Left renal pelvis (tissue), 4 donors: Measurements from ENCODE around the gene DENND11. TPM values are rescaled to one million over a fixed set of nuclear protein-coding genes. Genes with fewer than 3 reads are reported as not detected.
A peak's percentile ranks its signal among the peaks of the same experiment; 100 is the strongest.

Source experiments
- DNase-seq, 4 donors: peaks; one replicate each; pipeline ENCODE4 v3.0.0-alpha.2; 2013; ENCODE audit warnings: low read depth in 4 of 4, low spot score in 3 of 4
- polyA plus RNA-seq, 4 donors: library from polyadenylated mRNA; unstranded; fragments of 120-200 nt; gene quantifications; one replicate each; pipeline ENCODE4 v1.2.1, GENCODE V29; 2013; ENCODE audit not compliant: insufficient read length in 4 of 4

Gene DENND11
- polyA plus RNA-seq, 4 donors: 11.4 to 30.4 (median 28.1) TPM

DNA sequence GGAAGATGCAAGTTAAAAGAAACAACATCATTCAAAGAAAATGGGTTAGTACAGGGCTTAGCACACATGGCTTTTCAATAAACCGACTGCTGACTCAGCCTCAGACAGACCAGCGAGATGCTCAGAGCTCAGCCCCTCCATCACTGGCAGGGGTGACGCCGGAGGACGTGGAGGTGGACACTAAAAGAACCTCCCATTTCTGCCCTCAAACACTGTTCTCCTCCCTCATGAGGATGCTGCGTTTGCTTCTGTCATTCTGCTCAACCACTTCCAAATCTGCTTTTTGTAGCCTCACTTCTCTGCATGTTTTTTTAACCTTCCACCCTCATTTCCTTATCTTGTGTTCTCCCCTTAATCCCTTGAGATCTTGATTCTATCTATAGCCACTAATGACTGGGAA is 15.3 kb downstream of the DENND11 start:
- no peak for DNase-seq

DNA sequence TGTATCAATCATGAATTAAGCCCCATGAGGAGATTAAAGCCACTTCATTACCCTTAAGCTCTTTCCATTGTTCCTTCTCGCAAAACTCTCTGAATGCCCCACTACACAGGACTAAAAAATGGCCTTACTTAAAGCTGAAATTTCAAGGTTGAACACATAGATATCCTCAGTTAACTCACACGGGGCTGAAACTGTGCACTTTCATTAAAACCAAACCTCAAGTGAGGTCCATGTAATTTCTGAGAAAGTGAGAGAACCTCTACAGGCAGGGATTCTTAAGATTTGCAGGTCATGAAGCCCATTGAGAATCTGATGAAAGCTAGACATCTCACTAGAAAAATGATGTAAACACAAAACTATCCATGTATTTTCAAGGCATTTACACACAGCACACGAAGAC is 15.9 kb downstream of the DENND11 start:
- no peak for DNase-seq

DNA sequence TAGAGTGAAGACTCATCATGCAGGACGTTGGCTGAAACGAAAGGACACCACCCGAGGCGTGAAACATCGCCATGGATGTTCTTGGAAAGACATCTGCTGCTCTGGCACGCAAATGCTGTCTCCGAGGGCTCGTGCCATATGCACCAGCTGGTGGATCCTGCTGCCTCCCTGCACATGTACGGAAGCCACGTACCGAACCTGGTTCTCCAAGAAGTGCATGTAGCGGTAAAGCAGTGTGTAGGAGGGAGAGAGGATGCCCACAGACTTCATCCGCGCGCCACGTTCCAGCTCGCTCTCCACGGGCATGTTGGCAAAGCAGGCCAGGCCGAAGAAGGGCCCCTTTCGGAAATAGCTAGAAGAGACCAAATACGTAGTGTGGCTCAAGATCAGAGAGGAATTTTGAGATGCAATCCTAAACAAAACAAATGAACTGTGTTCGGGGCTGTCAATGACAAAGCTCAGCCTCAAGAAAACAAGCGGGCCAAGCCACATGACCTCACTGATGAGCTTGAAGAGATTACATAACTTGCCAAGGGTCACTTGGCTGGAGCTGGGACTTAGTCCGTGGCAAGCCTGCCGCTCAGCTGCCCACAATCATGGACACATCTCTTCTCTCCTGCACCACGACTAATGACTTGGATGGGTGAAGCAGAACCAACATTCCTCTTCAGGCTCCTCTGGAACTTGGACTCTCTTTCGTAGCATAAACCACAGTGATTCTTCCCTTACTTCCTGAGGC is 16.5 kb downstream of the DENND11 start:
- no peak for DNase-seq

DNA sequence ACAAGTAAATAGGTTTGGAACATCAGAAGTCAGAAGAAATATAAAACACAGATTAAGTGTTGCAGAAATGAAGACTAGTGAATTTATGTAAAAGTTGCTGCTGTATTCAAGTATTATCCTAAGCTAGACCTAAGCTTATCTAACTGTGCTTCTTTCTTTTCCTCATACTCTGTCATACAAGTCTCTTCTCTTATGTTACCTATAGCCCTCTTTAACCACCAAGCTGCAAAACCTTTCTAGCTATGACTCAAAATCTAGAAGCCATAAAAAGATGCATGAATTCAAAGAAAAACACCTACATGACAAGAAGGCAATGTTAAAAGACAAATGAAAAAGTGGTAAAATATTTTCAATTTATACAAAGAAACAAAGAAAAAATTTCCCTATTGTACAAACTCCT is 23.0 kb downstream of the DENND11 start:
- no peak for DNase-seq

DNA sequence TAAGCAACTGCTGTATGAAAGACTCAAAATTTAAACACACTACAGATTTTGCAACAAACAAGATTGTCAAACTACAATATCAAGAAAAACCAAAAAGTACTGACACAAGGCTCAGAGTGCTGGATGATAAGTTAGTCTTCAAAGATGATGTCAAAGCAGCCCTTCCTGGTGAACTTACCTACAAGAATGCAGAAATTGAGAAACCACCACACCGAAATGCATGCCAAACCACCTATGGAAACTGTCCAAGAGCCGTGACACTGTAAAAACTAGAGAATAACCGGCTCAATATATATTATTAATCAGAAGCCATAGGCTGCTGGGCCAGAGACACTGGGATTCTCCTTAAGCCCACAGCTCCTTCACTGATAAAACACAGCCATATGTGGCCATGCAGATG is 25.3 kb downstream of the DENND11 start:
- DNase-seq: no peak

DNA sequence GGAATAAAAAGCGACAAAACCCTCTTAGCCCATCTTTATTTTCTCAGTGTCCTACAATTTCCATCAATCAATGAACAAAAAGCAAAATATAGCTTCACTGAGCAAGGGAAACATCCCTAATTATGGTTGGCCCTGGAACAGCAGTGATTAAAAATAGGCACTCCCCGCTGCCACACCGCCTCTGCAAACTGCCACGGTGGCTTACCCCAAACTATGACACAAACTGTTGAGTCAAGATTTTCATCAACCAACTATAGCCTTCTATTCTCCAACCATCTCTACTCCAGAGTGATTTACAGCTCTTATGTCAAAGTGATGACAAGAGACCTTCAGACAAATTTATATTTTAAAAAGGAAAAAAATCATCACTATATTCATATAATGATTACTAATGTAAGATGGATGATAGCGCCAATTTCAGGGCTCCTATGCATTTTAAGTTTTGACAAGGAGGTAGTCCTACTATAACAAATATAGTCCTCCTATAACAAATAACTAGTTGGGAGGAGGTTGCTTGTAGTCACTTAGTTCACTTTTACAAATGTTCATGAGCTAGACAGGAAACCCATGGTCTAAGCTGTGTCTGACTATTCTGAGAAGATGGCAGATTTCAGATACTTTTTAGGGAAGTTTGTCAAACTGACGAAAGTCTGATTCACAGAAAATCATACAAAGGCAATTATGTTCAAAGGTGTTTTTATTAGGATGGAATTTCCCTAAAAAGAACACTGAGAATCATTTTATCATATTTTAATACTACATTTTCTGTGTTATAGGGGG is 26.3 kb downstream of the DENND11 start:
- DNase-seq: no peak

DNA sequence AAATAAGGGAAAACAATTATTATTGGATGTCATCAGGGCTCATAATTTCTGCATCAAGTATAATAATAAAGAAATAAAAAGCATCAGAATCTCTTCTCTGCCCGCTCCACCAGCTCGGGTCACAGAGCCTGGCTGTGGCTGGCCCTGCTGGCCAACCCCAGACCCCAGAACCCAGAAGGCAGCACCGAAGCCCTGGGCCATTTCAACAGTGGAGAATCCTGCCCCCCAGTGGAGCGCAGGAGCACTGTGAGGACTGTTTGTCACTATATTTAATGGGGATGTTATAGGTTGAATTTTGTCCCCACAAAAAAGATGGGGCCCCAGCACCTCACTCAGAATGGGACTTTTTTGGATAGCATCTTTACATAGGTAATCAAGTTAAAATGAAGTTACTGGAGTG is 27.3 kb downstream of the DENND11 start:
- DNase-seq: no peak

DNA sequence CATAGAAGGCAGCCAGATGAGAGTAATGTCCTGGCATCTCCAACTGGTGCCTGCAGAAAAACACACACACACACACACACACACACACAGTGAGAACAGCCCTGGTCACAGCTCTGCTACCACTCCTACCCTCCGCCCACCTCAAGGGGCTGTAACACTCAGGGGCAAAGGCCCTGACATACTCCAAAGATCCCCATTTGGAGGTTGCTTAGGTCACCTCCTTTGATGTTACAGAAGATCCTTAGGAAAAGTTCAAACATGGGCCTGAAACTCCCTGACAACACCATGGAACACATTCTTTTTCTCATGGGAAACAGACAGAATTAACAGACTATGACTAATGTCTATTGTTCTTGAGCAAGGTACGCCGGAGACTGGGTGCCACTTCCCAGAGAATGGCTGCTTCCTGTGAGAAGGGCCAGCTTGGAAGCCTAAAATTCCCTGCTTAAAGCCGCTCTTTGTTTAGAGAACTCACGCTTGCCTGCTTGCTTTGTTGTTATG is 27.7 kb downstream of the DENND11 start:
- no peak for DNase-seq

DNA sequence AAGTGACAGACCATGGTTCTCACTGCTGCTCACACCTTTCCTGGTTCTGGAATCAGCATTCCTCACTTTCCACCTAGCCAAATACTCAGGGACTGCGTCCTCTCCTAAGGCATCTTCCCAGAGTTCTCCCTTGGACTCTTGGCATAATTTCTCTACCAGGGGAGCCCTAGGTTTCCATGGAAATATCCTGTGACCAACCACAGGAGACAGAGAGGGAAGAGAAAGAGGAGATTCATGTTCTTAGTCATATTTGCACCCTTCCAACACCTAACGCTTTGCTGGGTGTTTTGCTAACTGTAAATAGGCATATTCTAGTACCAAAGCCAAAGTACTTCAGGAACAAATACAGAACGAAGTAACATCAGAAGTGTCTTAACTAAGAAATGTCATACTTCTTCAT is 28.6 kb downstream of the DENND11 start:
- no peak for DNase-seq

DNA sequence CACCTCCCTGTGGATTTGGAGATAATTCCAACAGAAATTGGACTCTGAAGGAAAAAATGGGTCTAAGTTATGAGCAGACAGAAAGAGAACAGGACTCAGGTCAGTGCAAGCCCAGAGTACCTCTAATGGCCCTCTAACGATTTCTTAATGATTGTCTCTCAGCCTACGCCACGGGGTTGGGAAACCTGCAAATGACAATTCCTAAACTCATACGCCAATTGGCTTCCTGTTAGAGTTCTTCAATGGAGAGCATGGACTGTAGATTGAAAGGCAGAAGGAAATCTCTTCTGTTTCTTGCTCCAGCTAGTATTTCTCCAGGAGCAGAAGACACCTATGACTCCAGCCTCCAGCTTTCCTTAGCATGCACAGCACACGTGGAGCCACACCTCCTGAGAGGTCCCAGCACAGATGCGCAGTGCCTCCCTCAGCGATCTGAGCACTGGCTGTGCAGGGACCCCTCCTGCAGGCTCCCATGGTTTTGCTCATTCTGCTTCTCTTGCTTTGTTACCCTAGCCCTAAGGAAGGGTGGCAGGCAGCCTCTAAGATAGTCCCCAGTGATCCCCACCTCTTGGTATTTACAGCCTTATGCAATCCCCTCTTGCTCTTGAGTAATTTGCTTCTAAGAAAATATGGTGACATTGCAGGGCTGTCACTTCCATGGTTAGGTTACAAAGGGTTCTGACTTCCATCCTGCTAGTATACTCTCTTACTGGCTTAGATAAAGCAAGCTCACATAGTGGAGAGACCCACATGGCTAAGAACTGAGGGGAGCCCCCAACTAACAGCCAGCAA is 30.1 kb downstream of the DENND11 start:
- no peak for DNase-seq

DNA sequence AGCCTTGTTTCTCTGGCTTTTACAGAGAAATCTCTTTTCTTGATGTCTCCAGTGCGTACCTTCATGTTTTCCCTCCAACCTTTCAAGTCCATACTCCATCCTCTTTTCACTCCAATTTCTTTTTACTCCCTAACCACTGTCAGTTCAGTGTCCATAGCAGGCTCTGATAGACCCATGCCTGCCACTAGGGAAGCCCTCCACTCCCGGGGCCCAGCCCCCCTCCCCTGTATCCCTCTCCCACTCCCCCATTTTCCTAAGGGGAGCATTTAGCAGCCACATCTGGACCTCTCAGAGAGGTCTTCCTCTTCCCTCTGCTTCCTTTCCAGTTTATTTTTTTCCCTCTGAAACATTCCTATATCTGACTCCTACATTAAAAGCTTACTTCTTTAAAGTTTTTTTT is 33.1 kb downstream of the DENND11 start:
- DNase-seq: no peak

DNA sequence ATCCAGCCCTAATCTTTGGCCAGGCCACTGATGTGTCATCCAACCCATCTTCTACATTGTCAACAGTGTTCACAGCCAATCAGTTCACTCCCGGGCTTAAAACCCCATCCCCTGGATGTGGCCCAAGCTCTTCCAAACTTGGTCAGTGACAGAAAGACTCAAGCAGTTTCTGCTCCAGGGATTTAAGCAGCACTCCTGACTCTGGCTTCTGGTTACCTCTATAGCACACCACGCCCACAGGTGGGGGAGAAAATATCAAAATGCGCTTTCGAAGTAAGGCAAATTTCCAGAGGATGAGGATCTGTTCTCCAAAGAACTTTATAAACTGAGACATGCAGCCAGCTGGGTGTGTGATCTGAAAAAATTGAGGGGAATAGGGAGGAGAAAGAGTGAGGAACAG is 35.9 kb downstream of the DENND11 start:
- no peak for DNase-seq

DNA sequence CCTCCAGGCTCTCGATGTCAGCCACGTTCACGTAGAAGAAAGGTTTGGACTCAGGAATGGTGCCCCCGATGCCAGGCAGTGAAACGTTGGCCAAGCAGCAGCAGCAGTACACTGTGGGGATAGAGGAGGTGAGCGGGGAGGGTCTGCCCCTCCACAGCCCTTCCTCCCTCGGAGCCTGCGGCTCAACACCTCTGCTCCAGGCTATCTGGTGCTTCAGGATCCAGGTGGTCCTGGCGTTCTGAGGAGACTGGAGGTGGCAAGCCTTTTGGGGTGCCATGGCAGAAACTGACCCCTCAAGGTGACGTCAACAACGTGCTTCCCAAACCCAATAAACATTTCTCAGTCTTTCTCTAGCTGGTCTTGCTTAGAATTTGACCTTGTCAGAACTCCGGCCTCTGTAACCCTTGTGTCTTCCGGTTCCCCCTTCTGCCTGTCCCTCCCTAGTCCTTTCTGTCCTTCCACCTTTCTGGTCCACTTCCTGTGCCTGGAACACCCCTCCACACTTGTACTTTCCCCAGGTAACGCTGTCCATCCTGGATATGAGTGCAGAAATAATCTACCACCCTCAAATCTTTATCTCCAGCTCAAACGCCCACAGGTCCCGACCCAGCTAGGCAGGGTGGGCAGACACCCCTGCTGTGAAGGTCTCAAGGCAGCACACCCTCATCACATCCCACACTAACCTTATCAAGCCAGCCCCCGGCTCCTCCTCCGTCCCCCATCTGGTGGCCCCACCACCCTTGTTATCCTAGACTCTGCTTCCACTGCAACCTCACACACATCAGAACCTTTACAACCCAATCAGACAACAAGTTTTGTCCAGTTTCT is 36.5 kb downstream of the DENND11 start:
- DNase-seq: no peak

DNA sequence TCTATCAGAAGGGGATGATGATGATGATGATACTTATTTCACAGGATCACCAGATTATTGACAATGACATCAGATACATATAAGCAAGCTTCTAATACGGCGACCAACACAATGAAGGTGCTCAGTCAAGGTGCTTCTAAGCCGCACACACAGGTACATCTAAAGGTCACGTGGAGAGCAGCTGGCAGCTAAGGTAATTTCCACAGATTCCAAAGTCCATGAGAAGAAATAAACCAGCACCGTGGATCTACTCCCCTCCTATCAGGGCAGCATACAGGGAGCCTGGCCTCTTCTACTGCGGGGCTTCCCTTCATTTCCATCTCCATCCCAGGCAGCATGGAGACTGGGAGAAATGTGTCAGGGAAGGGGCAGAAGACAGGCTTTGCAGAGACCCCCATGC is 37.5 kb downstream of the DENND11 start:
- no peak for DNase-seq

DNA sequence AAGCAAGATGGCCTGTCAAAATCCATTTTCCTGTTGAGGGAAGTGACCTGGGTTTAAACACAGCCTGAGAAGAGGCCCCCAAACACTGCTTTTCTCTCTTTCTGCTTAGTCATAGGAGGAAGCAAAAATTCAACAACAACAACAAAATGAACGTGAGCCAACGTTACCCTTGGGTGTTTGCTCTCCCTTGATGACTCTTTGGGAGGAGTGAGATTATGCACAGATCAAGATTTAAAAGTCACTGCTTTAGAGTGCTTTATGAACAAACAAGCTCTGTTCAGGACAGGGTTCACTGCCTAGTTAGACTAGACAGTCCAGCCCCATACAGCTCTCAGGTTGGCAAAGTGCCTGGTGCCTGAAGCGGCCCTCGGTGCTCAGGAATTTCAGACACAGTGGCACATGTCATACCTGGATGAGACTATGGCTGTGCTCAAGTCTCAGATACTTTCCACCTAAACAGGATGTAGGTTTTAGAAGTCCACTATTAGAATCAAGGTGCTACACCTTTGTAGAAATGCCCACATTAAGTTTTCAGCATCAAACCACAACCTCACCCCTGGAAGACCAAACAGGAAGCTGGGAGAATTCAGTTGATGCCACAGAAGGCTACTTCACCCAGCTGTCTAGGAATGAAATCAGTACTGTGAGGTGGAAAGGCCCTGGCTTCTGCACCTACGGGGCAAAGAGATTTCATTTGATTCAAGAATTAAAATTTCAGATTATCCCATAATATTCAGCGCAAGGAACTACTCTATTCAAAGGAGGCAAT is 38.7 kb downstream of the DENND11 start:
- DNase-seq: no peak

DNA sequence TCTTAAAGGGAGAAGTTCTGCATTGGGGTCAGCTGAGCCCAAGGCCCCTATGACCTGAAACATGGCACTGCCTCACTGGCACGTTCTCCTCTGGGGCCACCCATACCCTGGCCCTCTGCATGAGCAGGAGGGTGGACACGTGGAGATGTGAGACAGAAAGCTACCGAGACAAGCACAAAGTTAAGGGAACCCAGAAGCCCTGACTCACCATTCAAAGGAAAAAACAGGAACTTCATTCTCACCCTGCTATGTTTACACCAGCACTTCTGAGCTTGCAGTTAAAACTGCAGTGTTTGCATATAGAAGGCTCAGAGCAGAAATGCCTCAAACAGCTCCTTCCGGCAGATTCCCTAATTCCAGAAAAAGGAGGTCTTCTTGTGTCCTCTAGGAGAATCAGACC is 41.7 kb downstream of the DENND11 start:
- no peak for DNase-seq

DNA sequence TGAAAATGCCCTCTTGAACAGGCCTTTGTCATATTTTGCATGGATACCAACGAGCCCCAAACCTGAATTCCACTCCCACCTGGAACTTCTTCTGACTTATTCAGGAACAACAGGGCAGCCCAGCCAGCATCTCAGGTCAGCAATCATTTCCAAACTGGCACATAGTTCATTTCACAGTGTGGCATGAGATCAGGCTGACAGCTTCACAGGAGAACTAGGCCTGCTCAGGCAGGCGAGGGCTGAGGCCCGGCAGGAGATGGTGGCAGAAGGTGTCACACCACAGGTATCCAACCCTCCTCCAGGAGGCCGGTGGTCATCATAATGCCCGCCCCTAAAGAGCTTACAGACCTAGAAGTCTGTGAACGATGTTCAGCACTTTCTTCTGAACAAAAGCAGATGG is 42.5 kb downstream of the DENND11 start:
- DNase-seq: no peak

DNA sequence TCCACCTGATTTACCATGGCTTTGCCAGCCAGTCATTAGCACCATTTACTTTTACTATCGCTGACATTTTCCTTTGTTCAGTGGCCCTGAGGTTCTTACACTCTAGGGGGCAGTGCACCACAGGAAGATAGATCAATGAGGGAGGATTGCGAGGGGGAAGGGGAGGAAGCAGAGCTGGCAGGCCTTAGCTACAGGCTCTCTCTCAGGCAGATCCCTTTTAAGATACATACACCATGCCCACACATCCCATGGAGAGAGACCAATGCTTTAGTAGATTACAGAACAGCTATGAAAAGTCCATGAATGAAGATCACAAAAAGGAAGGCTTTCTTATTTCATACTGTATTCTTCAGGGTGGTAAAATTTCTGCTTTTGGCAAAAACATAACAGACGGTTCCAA is 47.4 kb downstream of the DENND11 start:
- peak in 2 of 4 donors; percentile 26 to 39 for DNase-seq

DNA sequence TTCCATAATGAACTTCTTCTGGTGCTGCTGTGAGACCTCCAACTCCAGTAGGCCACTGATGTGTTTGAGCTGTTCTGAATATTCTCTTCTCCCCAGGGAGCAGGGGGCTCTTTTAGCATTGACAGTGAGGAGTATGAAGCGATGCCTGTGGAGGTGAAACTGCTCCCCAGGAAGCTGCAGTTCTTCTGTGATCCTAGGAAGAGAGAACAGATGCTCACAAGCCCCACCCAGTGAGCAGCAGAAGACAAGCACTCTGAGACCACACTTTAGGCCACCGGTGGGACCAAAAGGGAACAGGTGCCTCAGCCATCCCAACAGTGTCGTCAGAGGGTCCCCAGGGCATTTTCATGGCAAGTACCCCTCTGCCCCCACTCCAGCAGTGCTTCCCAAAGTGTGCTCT is 49.3 kb downstream of the DENND11 start:
- DNase-seq: no peak
